Left renal cortex interstitium (tissue), 4 donors: ENCODE measurements around the gene THSD4. TPM values are rescaled to one million over a fixed set of nuclear protein-coding genes. Genes with fewer than 3 reads are reported as not detected.

Experiments
- DNase-seq, 4 donors: peaks; one replicate each; pipeline ENCODE4 v3.0.0-alpha.2; 2013; ENCODE audit warnings: low read depth in 4 of 4, low spot score in 2 of 4, missing footprints in 1 of 4
- polyA plus RNA-seq, 4 donors: library from polyadenylated mRNA; unstranded; fragments of 120-200 nt; gene quantifications; one replicate each; pipeline ENCODE4 v1.2.1, GENCODE V29; 2013; ENCODE audit not compliant: insufficient read length in 4 of 4

THSD4 gene
- polyA plus RNA-seq, 4 donors, result 30.0 to 48.5 (median 35.9) TPM

DNA sequence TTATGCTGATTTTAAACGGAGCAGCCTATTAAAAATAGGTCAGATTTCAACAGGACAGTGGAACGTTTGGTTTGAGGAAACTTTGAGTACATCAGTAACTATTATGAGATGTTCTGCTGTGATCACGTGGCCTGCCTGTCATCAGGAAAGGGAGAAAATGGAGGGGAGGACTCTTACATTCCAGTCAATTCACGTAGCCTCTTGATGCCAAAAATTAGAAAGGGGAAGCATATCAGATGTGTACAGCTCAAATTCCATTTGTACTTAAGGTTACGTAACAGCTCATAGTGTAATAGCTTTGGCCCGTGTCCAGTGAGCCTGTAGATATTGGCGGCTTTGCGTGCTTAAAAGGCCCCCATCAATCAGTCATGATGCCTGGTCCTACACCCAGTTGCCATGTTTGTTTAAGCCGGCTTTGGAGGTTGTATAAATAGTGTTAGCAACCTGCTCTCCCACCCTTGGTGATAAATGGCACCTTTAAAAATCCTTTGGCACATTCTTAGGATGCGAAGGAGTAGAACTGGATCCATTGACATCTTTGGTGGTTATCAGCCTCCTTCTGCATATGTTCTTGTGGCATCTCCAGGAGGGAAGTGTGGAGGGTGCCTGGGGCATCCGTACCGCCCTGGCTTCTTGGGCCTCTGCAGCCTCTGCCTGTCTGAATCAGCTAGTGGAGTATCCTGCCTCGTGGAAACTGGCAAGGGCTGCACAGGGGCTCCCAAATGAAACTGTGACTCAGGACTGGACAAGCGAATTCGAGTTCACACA, 163.9 kb downstream of the THSD4 start:
- peak in 1 of 4 donors; percentile 34 for DNase-seq

- DNase-seq, result no peak
These were observed 164.5 kb downstream of the THSD4 start for GRCh38 chr15:71279757-71280141.

DNA sequence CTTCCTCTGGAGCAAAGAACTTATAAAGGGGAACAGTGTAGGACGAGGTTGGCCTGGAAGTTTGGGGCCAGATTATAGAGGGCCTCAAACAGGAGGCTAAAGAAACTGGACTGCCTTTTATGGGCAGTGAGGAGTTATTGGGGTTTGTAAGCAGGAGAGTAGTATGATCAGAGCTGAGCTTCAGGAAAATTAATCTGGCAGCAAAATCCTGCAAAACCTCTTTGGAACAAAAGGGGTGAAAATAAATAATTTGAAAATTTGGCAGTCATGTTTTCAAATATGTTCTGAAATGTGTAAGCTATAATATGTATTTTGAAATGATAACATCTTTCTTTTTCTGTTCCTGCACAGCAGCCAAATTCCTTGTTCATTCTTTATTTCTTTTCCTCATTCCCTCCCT, 164.9 kb downstream of the THSD4 start:
- DNase-seq, result no peak

GRCh38 chr15:71281256-71281655, 166.0 kb downstream of the THSD4 start:
- DNase-seq, result no peak

- no peak for DNase-seq
These were observed 166.8 kb downstream of the THSD4 start for GRCh38 chr15:71282076-71282475.

DNA sequence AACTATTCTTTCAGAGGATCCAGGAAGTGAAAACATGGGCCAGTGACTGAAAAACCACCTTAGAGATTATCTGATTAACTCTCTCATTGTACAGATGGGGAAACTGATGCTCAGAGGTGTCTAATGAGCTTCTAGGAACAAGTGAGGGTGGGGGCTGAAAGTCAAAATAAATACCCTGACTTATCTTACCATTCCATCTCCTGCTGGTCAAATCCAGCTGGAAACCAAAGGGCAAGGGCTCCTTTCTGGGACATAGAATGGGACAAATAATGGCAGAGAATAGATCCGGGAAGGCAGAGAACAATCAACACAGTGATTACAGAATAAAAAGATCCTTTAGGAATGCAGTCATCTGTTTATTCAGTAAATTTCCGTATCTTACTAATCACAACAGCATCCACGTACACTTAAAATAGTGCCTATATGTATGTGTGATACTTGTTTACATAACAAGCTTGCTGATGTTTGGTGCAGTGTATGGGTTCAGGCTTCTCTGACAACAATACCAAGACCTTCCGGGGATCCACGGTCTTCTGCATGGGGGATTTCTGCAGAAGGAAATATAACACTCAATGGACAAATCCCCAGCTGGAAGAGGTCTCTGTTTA, 173.2 kb downstream of the THSD4 start:
- DNase-seq, result no peak

DNA sequence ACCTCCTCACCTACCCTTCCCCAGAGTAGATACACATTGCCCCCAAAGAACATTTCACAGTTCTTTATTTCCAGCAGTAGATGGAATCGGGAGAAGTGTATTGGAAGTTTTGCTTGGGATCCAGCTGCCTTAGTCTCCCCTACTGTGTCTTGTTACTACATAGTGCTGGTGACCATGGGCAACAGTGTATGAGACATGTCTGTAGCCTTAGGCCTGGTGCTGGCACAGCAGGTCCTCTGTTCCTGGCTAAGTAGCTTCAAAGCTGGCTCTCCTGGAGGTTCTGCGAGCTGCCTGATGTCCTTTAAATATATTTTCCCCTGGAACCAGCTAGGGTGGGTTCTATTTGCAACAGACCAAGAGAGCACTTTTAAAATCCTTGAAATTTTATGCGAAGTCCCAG, 174.7 kb downstream of the THSD4 start:
- DNase-seq, result no peak

GRCh38 chr15:71290881-71291635, 175.8 kb downstream of the THSD4 start:
- DNase-seq, result no peak

GRCh38 chr15:71291723-71292122, 176.5 kb downstream of the THSD4 start:
- no peak for DNase-seq

- no peak for DNase-seq
These were observed 178.5 kb downstream of the THSD4 start for GRCh38 chr15:71293723-71294122.

DNA sequence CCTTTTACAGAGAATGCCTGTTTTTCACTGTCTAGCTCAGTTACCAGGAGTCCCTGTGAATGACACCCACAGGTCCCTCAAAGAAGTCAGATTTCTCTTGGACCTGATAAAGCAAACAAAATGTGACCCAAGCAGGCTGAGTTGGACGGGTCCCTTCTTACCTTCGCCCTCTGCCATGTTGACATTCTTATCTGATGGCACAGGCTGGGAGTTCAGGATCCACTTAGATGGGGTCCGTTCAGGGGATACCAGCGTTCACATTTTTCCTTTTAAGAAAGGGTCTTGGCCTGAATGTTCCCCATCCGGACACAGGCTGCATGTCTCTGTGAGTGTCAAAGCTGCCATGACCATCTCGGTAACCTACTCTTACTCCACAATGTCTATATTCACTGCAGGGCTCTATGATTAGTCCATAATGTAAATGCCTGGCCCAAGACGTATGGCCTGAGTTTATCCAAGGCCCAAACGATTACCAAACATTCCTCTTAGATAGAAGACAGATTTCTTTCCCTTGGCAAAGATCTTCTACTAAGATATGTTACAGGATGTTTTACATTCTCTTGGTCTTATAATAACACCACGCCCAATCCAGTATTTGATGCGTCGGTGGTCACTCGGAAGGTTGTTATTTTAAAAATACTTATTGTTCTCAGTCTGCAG, 179.1 kb downstream of the THSD4 start:
- no peak for DNase-seq

DNA sequence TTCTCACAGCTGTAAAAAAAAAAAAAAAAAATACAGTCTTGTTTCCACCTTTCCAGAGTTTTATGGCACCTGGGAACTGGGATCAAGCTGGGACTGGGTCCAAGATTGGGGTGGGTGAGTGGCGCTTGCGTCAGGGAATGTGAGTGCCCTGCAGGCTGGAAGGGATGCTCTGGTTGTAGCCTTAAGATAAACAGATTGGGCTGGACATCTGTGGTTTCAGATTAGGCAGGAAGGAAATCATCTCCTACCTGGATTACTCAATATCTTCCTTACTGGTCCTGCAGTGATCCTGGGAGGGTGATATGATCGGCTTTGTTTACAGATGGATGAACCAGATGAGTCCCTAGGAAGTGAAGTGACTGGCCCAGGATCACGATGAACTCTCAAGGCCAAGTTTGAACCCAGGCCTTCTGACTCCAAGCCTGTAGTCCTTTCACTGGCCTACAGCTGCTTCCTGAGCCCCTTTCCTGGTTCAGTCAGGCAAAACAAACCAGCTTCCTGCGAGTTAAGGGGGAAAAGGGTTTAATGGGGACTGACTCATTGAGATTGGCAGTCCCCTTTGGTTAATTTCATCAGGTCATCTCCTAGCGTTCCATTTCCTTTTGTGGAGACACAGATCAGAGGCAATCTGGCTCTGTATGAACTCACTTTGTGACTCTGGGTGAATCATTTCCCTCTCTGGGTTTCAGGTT, 179.8 kb downstream of the THSD4 start:
- no peak for DNase-seq

DNA sequence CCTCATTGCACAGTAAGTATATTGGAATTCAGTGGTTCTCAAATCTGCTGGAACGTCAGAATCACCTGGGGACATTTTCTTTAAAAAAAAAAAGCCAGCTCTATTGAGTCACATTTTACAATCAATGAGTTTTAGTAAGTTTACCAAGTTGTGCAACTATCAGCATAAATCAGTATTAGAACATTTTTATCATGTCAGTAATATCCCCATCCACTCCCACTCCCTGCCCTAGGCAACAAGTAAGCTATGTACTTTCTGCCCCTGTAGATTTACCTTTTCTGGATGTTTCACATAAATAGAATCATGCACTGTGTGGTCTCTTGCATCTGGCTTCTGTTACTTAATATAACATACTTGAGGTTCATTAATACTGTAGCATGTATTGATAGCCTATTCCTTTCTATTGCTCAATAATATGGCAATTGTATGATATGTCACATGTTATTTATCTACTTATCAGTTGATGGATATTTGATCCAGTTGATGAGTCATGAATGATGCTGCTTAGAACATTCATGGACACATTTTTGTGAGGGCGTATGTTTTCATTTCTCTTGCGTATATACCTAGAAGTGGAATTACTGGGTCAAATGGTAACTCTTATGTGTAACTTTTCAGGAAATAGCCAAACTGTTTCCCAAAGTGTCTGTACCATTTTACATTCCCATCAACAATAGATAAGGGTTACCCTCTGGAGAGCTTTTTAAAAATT, 180.5 kb downstream of the THSD4 start:
- no peak for DNase-seq

DNA sequence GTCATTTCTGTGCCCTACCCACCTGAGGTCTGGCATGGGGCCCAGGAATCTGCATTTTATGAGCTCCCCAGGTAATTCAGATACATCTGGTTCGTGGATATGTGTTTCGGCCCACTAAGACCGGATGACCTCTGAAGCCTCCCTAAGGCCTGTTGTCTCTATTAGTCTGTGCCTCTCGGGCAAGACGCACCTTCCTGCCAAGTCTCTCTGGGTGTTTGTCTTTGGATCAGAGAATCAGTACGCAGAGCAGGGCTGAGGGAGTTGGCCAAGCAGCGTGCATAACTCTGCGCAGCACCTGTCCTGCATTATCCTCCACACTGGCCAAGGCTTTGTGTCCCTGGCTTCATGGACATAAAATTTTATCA, 181.0 kb downstream of the THSD4 start:
- no peak for DNase-seq

DNA sequence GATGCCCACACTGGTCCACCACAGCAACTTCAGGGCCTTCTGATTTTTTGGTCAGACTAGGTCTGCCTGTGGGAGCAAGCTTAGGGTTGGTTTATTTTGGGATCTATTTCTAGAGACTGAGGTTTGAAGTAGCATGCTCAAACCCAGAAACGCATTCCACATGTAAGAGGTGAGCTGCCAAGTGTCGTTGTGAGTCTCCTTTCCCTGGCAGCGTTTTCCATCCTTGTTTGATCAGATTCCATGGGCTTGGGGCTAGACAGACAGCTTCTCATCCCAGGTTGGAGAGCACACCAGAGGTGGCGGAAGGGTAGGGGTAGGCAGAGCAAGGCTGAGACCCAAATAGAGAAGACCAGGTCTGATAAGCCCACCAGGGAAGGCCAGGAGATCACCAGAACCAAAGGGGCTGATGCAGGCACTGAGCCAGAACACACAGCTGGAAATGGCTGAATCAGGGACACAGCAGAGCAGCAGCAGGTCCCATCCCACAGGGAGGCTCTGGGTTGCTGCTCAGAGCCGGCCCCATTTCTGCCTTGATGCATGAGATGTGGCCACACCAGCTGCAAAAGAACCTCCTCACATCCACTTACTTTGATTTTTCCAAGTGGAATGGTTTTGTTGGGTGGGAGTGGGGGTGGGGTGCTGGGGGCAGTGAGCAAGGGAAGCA, 186.8 kb downstream of the THSD4 start:
- no peak for DNase-seq

GRCh38 chr15:71302861-71303410, 187.7 kb downstream of the THSD4 start:
- DNase-seq, result no peak

GRCh38 chr15:71303977-71304376, 188.7 kb downstream of the THSD4 start:
- DNase-seq, result no peak

DNA sequence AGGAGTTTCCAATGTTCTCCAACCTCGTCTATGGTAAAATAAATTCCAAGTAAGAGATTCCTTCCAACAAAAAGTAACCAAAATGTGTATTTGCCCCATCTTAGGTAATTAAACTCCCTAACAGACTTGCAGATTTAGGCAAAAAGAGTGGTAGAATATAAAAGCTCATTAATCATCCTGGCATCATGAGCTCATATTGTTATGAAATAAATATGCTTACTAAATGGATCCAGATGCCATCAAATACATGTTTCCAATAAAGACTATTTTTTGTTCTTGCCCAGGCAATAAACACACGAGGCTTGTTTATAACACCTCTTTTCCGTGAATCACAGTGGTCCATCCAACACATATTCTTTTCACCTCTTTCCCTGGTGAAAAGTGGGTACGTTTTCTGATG, 189.4 kb downstream of the THSD4 start:
- no peak for DNase-seq

- DNase-seq, result no peak
These were observed 191.3 kb downstream of the THSD4 start for GRCh38 chr15:71306538-71306937.
